ENCODE results near the gene TRMU. TPM values are rescaled to one million over a fixed set of nuclear protein-coding genes. Genes with fewer than 3 reads are reported as not detected.

Gene TRMU, protein sequence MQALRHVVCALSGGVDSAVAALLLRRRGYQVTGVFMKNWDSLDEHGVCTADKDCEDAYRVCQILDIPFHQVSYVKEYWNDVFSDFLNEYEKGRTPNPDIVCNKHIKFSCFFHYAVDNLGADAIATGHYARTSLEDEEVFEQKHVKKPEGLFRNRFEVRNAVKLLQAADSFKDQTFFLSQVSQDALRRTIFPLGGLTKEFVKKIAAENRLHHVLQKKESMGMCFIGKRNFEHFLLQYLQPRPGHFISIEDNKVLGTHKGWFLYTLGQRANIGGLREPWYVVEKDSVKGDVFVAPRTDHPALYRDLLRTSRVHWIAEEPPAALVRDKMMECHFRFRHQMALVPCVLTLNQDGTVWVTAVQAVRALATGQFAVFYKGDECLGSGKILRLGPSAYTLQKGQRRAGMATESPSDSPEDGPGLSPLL
- total RNA-seq, result 17.4 and 34.1 TPM in 2 replicates

DNA sequence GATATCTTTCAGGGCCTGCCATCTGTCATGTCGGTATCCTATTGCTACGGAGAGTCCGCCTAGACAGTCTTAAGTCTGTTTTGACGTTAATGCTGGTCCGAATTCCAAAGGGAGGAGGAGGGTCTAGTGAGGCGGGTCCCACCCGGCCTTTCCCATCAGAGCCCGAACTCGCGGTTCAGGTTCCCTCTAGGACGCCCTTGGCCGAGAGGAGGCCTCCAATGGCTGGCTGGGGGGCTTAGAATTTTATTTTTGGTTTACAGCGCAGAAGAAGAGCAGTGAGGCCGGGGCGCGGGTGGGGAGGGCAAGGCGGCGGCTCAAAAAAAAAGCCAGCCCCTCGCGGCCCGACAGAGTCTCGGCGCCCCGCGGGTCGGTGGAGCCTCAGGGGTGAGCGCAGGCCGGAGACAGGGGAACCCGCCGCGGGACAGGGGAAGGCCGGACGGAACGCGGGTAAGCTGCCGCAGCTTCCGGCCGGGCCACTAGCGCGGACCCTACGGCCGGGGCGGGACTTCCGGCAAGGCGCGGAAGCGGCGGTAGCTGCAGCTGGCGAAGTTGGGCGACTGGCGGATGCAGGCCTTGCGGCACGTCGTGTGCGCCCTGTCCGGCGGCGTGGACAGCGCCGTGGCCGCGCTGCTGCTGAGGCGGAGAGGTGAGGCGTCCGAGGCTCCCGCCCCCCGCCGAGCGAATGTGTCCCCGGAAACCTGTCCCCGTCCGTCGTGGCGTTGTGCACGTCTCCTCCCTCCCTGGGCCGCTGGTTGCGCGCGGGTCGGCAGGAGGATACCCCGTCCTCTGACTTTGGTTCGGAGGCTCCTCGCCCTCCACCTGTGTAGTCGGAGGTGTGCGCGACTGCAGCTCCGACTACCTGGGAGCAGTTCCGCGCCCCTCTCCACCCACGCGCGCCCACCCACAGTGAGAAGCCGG, at the start of gene TRMU:
Gene TRMU, plus strand, starts transcription at position 514 of the 918 bp plus-strand sequence. Its CDS starts 51 bp downstream, at position 565.

DNA sequence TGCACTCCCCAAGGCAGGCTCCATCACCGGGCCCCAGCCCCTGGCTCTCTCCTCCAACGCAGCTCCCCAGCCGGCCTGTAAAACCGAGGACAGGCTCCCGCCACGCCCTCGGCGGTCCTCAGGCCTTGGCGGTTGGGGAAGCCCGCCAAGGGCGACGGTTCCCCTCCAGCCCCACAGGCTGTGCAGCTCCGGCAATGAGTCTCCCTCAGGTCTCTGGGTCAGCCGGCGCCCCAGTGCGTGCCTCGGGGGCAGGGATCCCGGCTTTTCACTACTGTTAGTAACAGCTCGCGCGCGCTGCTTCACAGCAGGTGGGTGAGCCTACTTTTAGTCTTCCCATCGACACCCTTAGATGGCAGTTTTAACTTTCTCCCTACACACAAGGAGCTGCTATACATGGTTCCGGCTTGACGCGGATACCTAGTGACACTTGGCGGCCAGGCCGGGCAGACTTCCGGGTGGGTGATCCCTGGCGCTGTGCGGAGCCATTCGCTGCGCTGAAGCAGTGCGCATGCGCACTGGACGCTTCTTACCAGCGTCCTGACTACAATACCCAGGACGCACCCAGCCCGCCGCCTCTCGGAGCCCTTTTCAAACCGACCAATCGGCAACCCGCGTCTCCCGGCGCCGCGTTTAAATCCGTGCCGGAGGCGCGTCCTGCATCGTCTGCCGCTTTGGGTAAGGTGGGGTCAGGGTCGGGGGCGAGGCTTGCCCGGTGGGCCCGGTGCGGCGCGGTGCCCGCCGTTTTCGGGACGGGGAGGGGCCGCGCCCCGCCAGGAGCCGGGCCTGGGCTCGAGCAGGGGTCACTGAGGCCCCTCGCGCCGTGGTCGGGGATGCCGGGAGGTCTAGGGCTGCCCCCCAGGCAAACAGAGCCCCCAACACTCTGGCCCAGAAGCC, 39.0 kb upstream of the TRMU start, which contains the start of gene GTSE1:
Gene GTSE1, plus strand, starts transcription at position 614 of the 894 bp plus-strand sequence. CDS start 531 bp downstream, outside the sequence.

Other genes starting within 250 kb of the TRMU start
- 16.4 and 16.7 TPM in 2 replicates for gene PPARA, start 185.2 kb upstream of the TRMU start, total RNA-seq
- gene CDPF1, start 85.4 kb upstream of the TRMU start, total RNA-seq, result 7.6 and 10.9 TPM in 2 replicates
- under 0.01 TPM in 1 of 2 replicates, not detected in the other for gene PKDREJ, start 72.4 kb upstream of the TRMU start, total RNA-seq
- 8.2 and 9.8 TPM in 2 replicates for gene TTC38, start 67.7 kb upstream of the TRMU start, total RNA-seq
- gene GTSE1, start 38.8 kb upstream of the TRMU start, total RNA-seq, result under 0.01 TPM in 2 replicates
- 52.3 and 303 TPM in 2 replicates for gene CELSR1, start 201.9 kb downstream of the TRMU start, total RNA-seq

All from nasal cavity respiratory epithelium epithelial cell of viscerocranial mucosa (primary cell).